HepG2 (cell line): ENCODE measurements around the gene AFDN.

Experiments
- CTCF ChIP-seq: sonication (generic); formaldehyde crosslinking; IDR thresholded peaks from 2 replicates; pipeline ENCODE4 v1.5.0; 2020; ENCODE audit warnings: mild to moderate bottlenecking, missing genetic modification reagents, moderate library complexity
- DRAP1 ChIP-seq: IDR thresholded peaks from 2 replicates; pipeline ENCODE4 v1.6.1; 2016; ENCODE audit warnings: missing genetic modification reagents, missing compliant biosample characterization
- HMGXB3 ChIP-seq: sonication (generic); formaldehyde crosslinking; IDR thresholded peaks from 2 replicates; pipeline ENCODE4 v1.4.0; 2020; ENCODE audit warnings: missing genetic modification reagents, borderline replicate concordance
- KLF6 ChIP-seq: IDR thresholded peaks from 2 replicates; pipeline ENCODE4 v1.8.0; 2016; ENCODE audit warnings: missing biosample characterization, missing genetic modification reagents
- MTA3 ChIP-seq: sonication (generic); formaldehyde crosslinking; IDR thresholded peaks from 2 replicates; pipeline ENCODE4 v1.4.0; 2020; ENCODE audit warnings: missing genetic modification reagents
- NRL ChIP-seq: sonication (generic); formaldehyde crosslinking; IDR thresholded peaks from 2 replicates; pipeline ENCODE4 v1.5.0; 2020; ENCODE audit warnings: missing genetic modification reagents, mild to moderate bottlenecking, moderate library complexity, borderline replicate concordance
- PRDM4 ChIP-seq: sonication (generic); formaldehyde crosslinking; IDR thresholded peaks from 2 replicates; pipeline ENCODE4 v1.9.0; 2021; ENCODE audit warnings: missing genetic modification reagents, borderline replicate concordance
- RBM22 ChIP-seq: fragments of 200-400 bp; formaldehyde crosslinking; optimal IDR thresholded peaks from 2 replicates; pipeline ENCODE3; 2017; ENCODE audit warnings: mild to moderate bottlenecking, low read length, moderate library complexity
- RXRA ChIP-seq: sonication (generic); formaldehyde crosslinking; IDR thresholded peaks from 2 replicates; pipeline ENCODE4 v1.5.1; 2020; ENCODE audit warnings: missing genetic modification reagents
- SPEN ChIP-seq: sonication (generic); formaldehyde crosslinking; IDR thresholded peaks from 2 replicates; pipeline ENCODE4 v1.5.1; 2020; ENCODE audit warnings: low read depth, mild to moderate bottlenecking, missing genetic modification reagents
- TBX3 ChIP-seq: fragments of 450-650 bp; IDR thresholded peaks from 2 replicates; pipeline ENCODE4 v1.6.1; 2017; ENCODE audit warnings: antibody characterized with exemption, mild to moderate bottlenecking, inconsistent platforms, borderline replicate concordance
- ZBTB49 ChIP-seq: sonication (generic); formaldehyde crosslinking; IDR thresholded peaks from 2 replicates; pipeline ENCODE4 v1.4.0; 2020; ENCODE audit warnings: missing genetic modification reagents, borderline replicate concordance
- ZNF512 ChIP-seq: sonication (generic); formaldehyde crosslinking; IDR thresholded peaks from 2 replicates; pipeline ENCODE4 v1.4.0; 2020; ENCODE audit warnings: mild to moderate bottlenecking, missing genetic modification reagents
- ZNF597 ChIP-seq: sonication (generic); formaldehyde crosslinking; IDR thresholded peaks from 2 replicates; pipeline ENCODE4 v1.5.0; 2020; ENCODE audit warnings: missing genetic modification reagents

GRCh38 chr6:168000198-168001028, 173.7 kb downstream of the AFDN start:
- no peak for TF ChIP-seq ZNF512 (CRISPR knock-in tag)
- no peak for TF ChIP-seq HMGXB3 (CRISPR knock-in tag)
- no peak for TF ChIP-seq MTA3 (CRISPR knock-in tag)
- no peak for TF ChIP-seq KLF6 (CRISPR knock-in tag)
- no peak for TF ChIP-seq RXRA (CRISPR knock-in tag)
- no peak for TF ChIP-seq CTCF
- TF ChIP-seq RBM22, result no peak
- no peak for TF ChIP-seq NRL (CRISPR knock-in tag)
- TF ChIP-seq PRDM4 (CRISPR knock-in tag), result no peak
- no peak for TF ChIP-seq ZBTB49 (CRISPR knock-in tag)
- no peak for TF ChIP-seq TBX3
- no peak for TF ChIP-seq ZNF597 (CRISPR knock-in tag)
- TF ChIP-seq SPEN (CRISPR knock-in tag), result no peak
- no peak for TF ChIP-seq DRAP1 (CRISPR knock-in tag)
